ENCODE measurements around the gene ARL3.

- TF ChIP-seq, protein P1, sequence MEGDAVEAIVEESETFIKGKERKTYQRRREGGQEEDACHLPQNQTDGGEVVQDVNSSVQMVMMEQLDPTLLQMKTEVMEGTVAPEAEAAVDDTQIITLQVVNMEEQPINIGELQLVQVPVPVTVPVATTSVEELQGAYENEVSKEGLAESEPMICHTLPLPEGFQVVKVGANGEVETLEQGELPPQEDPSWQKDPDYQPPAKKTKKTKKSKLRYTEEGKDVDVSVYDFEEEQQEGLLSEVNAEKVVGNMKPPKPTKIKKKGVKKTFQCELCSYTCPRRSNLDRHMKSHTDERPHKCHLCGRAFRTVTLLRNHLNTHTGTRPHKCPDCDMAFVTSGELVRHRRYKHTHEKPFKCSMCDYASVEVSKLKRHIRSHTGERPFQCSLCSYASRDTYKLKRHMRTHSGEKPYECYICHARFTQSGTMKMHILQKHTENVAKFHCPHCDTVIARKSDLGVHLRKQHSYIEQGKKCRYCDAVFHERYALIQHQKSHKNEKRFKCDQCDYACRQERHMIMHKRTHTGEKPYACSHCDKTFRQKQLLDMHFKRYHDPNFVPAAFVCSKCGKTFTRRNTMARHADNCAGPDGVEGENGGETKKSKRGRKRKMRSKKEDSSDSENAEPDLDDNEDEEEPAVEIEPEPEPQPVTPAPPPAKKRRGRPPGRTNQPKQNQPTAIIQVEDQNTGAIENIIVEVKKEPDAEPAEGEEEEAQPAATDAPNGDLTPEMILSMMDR (IDR thresholded peaks at IDR 0.05), result no peak
- TF ChIP-seq EP300 (IDR thresholded peaks at IDR 0.05) (no peak), POLR2AphosphoS5 (IDR thresholded peaks at IDR 0.05) (no peak)
Observed at GRCh38 chr10:102633287-102633686, 80.9 kb downstream of the ARL3 start.

Data from suprapubic skin (tissue), 4 donors.